SK-N-SH (cell line): ENCODE measurements around the gene C4orf50. TPM values are rescaled to one million over a fixed set of nuclear protein-coding genes. Genes with fewer than 3 reads are reported as not detected.

Experiments
- CTCF ChIA-PET: fragments of 300-600, 350-600 bp; formaldehyde crosslinking; extraction: SDS; loops from one replicate; lab custom pipeline; 2021; lab: Yijun Ruan, JAX
- POLR2A ChIA-PET: fragments of 350-600 bp; sonication (Branson Sonifier 250); formaldehyde crosslinking; extraction: SDS; loops from one replicate; lab custom pipeline; 2020; ENCODE audit warnings: antibody characterized with exemption, inconsistent platforms; lab: Yijun Ruan, JAX
- DNase-seq: peaks from one replicate; pipeline ENCODE4 v3.0.0; 2012
- H2AFZ ChIP-seq: fragments of 200-600 bp; sonication (generic); 2 replicates; pipeline ENCODE4 v1.8.1; 2016; ENCODE audit warnings: antibody characterized with exemption, mild to moderate bottlenecking, low read depth
- H3F3A ChIP-seq: fragments of 200-600 bp; sonication (generic); replicated peaks from 2 replicates; pipeline ENCODE3; 2016; ENCODE audit warnings: antibody characterized with exemption, mild to moderate bottlenecking; ENCODE audit not compliant: insufficient read depth
- H3K27ac ChIP-seq, 2 experiments: fragments of 200-500 bp in 1 of 2; fragments of 200-600 bp in 1 of 2; sonication (Bioruptor generic) in 1 of 2; sonication (generic), shearing (Covaris generic) in 1 of 2; 2 replicates each; pipeline versions ENCODE4 v1.5.1 to v1.6.1; 2014 to 2016; ENCODE audit warnings: low read depth in 2 of 2, inconsistent platforms in 1 of 2, low read length in 1 of 2, mild to moderate bottlenecking in 1 of 2, mixed read lengths in 1 of 2
- H3K27me3 ChIP-seq: fragments of 200-600 bp; sonication (generic), shearing (Covaris generic); 2 replicates; pipeline ENCODE4 v1.6.1; 2016; ENCODE audit warnings: mixed run types; ENCODE audit not compliant: insufficient read depth
- H3K36me3 ChIP-seq, 2 experiments: fragments of 200-500 bp in 1 of 2; fragments of 200-600 bp in 1 of 2; sonication (Bioruptor generic) in 1 of 2; sonication (generic) in 1 of 2; replicated peaks in 1 of 2; 2 replicates each; pipeline versions ENCODE3 to v1.5.1; 2014 to 2016; ENCODE audit warnings: low read length in 1 of 2, mild to moderate bottlenecking in 1 of 2; ENCODE audit not compliant: insufficient read depth in 2 of 2, control insufficient read depth in 1 of 2
- H3K4me1 ChIP-seq, 2 experiments: fragments of 200-500 bp in 1 of 2; fragments of 200-600 bp in 1 of 2; sonication (Bioruptor generic) in 1 of 2; sonication (generic), shearing (Covaris generic) in 1 of 2; 2 replicates each; pipeline versions ENCODE4 v1.5.1 to v1.6.1; 2014 to 2016; ENCODE audit warnings: low read depth in 1 of 2, low read length in 1 of 2, mixed run types in 1 of 2; ENCODE audit not compliant: insufficient read depth in 2 of 2, control insufficient read depth in 1 of 2
- H3K4me2 ChIP-seq: fragments of 200-600 bp; sonication (generic), shearing (Covaris generic); 2 replicates; pipeline ENCODE4 v1.6.1; 2017; ENCODE audit warnings: mixed run types
- H3K4me3 ChIP-seq, 2 experiments: fragments of 200-500 bp in 1 of 2; fragments of 200-600 bp in 1 of 2; sonication (Bioruptor generic) in 1 of 2; sonication (generic), shearing (Covaris generic) in 1 of 2; 2 replicates each; pipeline versions ENCODE4 v1.5.1 to v1.8.1; 2014 to 2016; ENCODE audit warnings: low read depth in 2 of 2, inconsistent platforms in 1 of 2, low read length in 1 of 2, mild to moderate bottlenecking in 1 of 2, mixed read lengths in 1 of 2, moderate library complexity in 1 of 2
- H3K79me2 ChIP-seq: fragments of 200-600 bp; sonication (generic); 2 replicates; pipeline ENCODE4 v1.8.1; 2017; ENCODE audit warnings: mild to moderate bottlenecking; ENCODE audit not compliant: insufficient read depth
- H3K9ac ChIP-seq: fragments of 200-600 bp; sonication (generic); 2 replicates; pipeline ENCODE4 v1.6.1; 2017; ENCODE audit warnings: mixed run types
- H3K9me2 ChIP-seq: fragments of 200-600 bp; sonication (generic); 2 replicates; pipeline ENCODE4 v1.6.1; 2017; ENCODE audit warnings: mixed run types
- H3K9me3 ChIP-seq: fragments of 200-600 bp; sonication (generic); 2 replicates; pipeline ENCODE4 v1.6.1; 2017; ENCODE audit warnings: mixed run types, mild to moderate bottlenecking, moderate library complexity
- H4K20me1 ChIP-seq: fragments of 200-600 bp; sonication (generic); 2 replicates; pipeline ENCODE4 v1.6.1; 2017; ENCODE audit warnings: mild to moderate bottlenecking, mixed run types; ENCODE audit not compliant: insufficient read depth
- CHD2 ChIP-seq: fragments of 150-350 bp; IDR thresholded peaks from 2 replicates; pipeline ENCODE4 v1.6.1; 2018; ENCODE audit warnings: low read length; ENCODE audit not compliant: partially characterized antibody
- ELF1 ChIP-seq: IDR thresholded peaks from 2 replicates; pipeline ENCODE4 v1.4.0; 2012
- EP300 ChIP-seq, 2 experiments: IDR thresholded peaks; 2 replicates each; pipeline versions ENCODE4 v1.4.0 to v1.6.1; 2012; ENCODE audit warnings: borderline replicate concordance in 1 of 2, low read depth in 1 of 2, low read length in 1 of 2
- IRF3 ChIP-seq: fragments of 150-350 bp; IDR thresholded peaks from 2 replicates; pipeline ENCODE4 v1.6.1; 2016; ENCODE audit warnings: mild to moderate bottlenecking, low read depth, low read length
- MEF2A ChIP-seq: IDR thresholded peaks from 2 replicates; pipeline ENCODE4 v1.4.0; 2012; ENCODE audit warnings: low read depth, borderline replicate concordance
- MXI1 ChIP-seq: IDR thresholded peaks from 2 replicates; pipeline ENCODE4 v1.6.1; 2012; ENCODE audit warnings: mild to moderate bottlenecking, low read depth, low read length, improper control_type of control experiment
- NFIC ChIP-seq: IDR thresholded peaks from 2 replicates; pipeline ENCODE4 v1.4.0; 2012; ENCODE audit warnings: borderline replicate concordance
- REST ChIP-seq: IDR thresholded peaks from 2 replicates; pipeline ENCODE4 v1.6.1; 2012; ENCODE audit warnings: mild to moderate bottlenecking, low read depth, low read length, moderate library complexity
- RFX5 ChIP-seq: IDR thresholded peaks from 2 replicates; pipeline ENCODE4 v1.6.1; 2012; ENCODE audit warnings: mild to moderate bottlenecking, improper control_type of control experiment, low read length
- RXRA ChIP-seq: IDR thresholded peaks from 2 replicates; pipeline ENCODE4 v1.4.0; 2012; ENCODE audit warnings: low read depth, mild to moderate bottlenecking, borderline replicate concordance
- USF1 ChIP-seq: IDR thresholded peaks from 2 replicates; pipeline ENCODE4 v1.4.0; 2012; ENCODE audit warnings: low read depth, borderline replicate concordance
- USF2 ChIP-seq: fragments of 150-350 bp; IDR thresholded peaks from 2 replicates; pipeline ENCODE4 v1.6.1; 2017; ENCODE audit warnings: antibody characterized with exemption, low read length, low read depth, borderline replicate concordance
- YY1 ChIP-seq: IDR thresholded peaks from 2 replicates; pipeline ENCODE4 v1.4.0; 2012; ENCODE audit warnings: low read depth, mild to moderate bottlenecking
- WGBS: methylation state at CpG from one replicate; pipeline ENCODE4 v1.1.6; 2017; ENCODE audit warnings: low lambda C conversion rate; 5-methylcytosine and 5-hydroxymethylcytosine counted together
- polyA plus RNA-seq, 3 experiments: library from polyadenylated mRNA; depleted of rRNA; stranded (reverse); fragments of >200 nt; gene quantifications; 2 replicates each; pipeline ENCODE4 v1.2.3, GENCODE V29; 2012

C4orf50 gene
- polyA plus RNA-seq, 1 of the 3 experiments (the other 2 are of a cell fraction), result under 0.01 TPM

GRCh38 chr4:6059375-6059805, 41.2 kb upstream of the C4orf50 start:
- H3K9me2 ChIP-seq, result no peaks in the 10 kb centered on the region
- no peaks in the 10 kb centered on the region for H3K79me2 ChIP-seq
- H3K4me2 ChIP-seq, result no peak overlapping the region
- no peaks in the 10 kb centered on the region for H3F3A ChIP-seq
- H3K4me3 ChIP-seq, result no peak overlapping the region; a peak in 1 of 4 replicates
- H3K9ac ChIP-seq, result no peak overlapping the region
- no peak for DNase-seq
- H2AFZ ChIP-seq, result no peak overlapping the region
- no peaks in the 10 kb centered on the region for H3K36me3 ChIP-seq
- ChIA-PET POLR2A (no interaction called here), CTCF (interaction anchor here (1.2 to 1.6 kb wide), 2 partner anchors 61 to 267 kb away, joined by 3 to 5 read pairs; no protein-coding TSS in a partner anchor)
- WGBS, result 39% methylated on average over 5 of the region's 7 CpGs
- H3K27me3 ChIP-seq, result no peaks in the 10 kb centered on the region
- no peak for TF ChIP-seq RFX5
- no peak for TF ChIP-seq YY1
- no peak for TF ChIP-seq EP300 (IDR thresholded peaks at IDR 0.05; ENCODE audit: borderline replicate concordance in 1 of 2, low read depth in 1 of 2, low read length in 1 of 2)
- no peak for TF ChIP-seq REST
- TF ChIP-seq USF2, result no peak
- H3K27ac ChIP-seq, result no peak overlapping the region
- H4K20me1 ChIP-seq, result no peaks in the 10 kb centered on the region
- no peaks in the 10 kb centered on the region for H3K4me1 ChIP-seq
- H3K9me3 ChIP-seq, result no peaks in the 10 kb centered on the region

DNA sequence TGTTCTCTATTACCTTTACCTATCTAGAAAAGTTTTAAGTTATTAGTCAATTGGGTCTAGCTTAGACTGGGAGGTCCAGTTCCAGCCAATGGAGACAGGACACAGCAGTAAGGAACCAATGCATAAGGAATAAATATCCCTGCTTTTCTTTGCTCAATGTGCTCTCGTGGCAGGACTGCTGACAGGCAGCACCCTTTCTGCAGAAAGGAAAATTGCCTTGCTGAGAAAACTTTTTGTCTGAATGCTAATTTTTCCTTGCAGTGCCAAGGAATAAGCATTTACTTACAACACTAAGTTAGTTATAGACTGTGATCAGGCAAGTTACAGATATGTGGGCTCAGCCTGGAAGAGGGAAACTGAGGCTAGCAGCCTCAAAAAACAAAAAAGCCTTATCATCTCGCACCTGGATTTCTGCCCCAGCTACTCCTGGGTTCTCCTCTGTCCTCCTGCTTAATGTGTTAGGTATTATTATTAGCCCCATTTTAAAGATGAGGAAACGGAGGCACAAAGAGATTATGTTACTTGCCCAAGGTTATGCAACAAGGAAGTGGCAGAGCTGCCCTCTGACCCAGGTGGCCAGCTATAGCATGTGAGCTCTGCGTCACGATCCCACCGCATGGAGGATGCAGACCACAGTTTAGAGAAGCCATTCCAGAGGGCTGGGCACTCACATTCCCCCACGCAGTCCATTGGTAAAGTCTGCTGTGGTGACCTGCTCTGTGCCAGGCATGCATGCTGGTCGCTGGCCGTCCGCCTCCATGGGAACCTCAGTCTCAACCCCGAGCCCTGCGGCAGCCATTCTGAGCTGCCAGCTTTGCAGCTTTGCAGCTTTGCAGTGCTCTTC, 40.5 kb upstream of the C4orf50 start:
- Histone ChIP-seq H3K9ac (no peak overlapping the region), H3K4me3 (no peak overlapping the region; a peak in 1 of 4 replicates), H3K27me3 (no peaks in the 10 kb centered on the region), H3K9me3 (no peaks in the 10 kb centered on the region), H3K79me2 (no peaks in the 10 kb centered on the region), H2AFZ (no peak overlapping the region), H3F3A (no peaks in the 10 kb centered on the region), H3K27ac (no peak overlapping the region), H3K36me3 (no peaks in the 10 kb centered on the region), H4K20me1 (no peaks in the 10 kb centered on the region), H3K4me1 (no peaks in the 10 kb centered on the region), H3K9me2 (no peaks in the 10 kb centered on the region), H3K4me2 (no peak overlapping the region)
- no peak for TF ChIP-seq REST
- TF ChIP-seq USF1, result no peak
- TF ChIP-seq MXI1, result no peak
- no peak for TF ChIP-seq RXRA
- no peak for TF ChIP-seq MEF2A
- no peak for TF ChIP-seq IRF3
- TF ChIP-seq RFX5, result no peak
- no peak for TF ChIP-seq ELF1
- no peak for TF ChIP-seq NFIC
- no peak for TF ChIP-seq CHD2
- 40% methylated on average over 11 of the region's 12 CpGs for WGBS
- CTCF ChIA-PET, result interaction anchor here (1.2 to 1.6 kb wide), 3 partner anchors 39 to 268 kb away, joined by 3 to 4 read pairs (median 3); no protein-coding TSS in a partner anchor
- DNase-seq, result no peak
- POLR2A ChIA-PET, result no interaction called here
